Kidney (tissue), 14 donors: ENCODE measurements around the gene GPR17. TPM values are rescaled to one million over a fixed set of nuclear protein-coding genes. Genes with fewer than 3 reads are reported as not detected.

Experiments used
- DNase-seq, 5 donors: peaks; one replicate each; pipeline ENCODE4 v3.0.0-alpha.2; 2013 to 2020
- FAIRE-seq: peaks from 2 replicates; lab custom pipeline; 2012; peaks lifted over from hg19 to GRCh38; lab: Jason Lieb, UNC
- H3K27ac ChIP-seq, 2 donors: one replicate each; pipeline ENCODE4 v1.7.0; 2013; ENCODE audit warnings: low read depth in 2 of 2, low read length in 2 of 2, inconsistent platforms in 1 of 2
- H3K27me3 ChIP-seq: one replicate; pipeline ENCODE4 v1.7.1; 2013; ENCODE audit warnings: low read length, inconsistent platforms; ENCODE audit not compliant: control insufficient read depth, insufficient read depth
- H3K36me3 ChIP-seq, 3 donors: one replicate each; pipeline versions ENCODE4 v1.7.0 to v1.7.1; 2013; ENCODE audit warnings: low read length in 3 of 3, control low read depth in 1 of 3, inconsistent platforms in 1 of 3; ENCODE audit not compliant: insufficient read depth in 3 of 3, control insufficient read depth in 2 of 3
- H3K4me1 ChIP-seq, 3 donors: one replicate each; pipeline versions ENCODE4 v1.7.0 to v1.7.1; 2013; ENCODE audit warnings: low read length in 3 of 3, inconsistent platforms in 1 of 3, low read depth in 1 of 3; ENCODE audit not compliant: control insufficient read depth in 2 of 3, insufficient read depth in 2 of 3
- H3K4me3 ChIP-seq, 3 donors: one replicate each; pipeline versions ENCODE4 v1.7.0 to v1.8.1; 2013; ENCODE audit warnings: low read length in 3 of 3, control low read depth in 1 of 3, inconsistent platforms in 1 of 3
- H3K9ac ChIP-seq, 3 donors: one replicate each; pipeline versions ENCODE4 v1.7.0 to v1.7.1; 2013; ENCODE audit warnings: low read length in 3 of 3, control low read depth in 1 of 3, inconsistent platforms in 1 of 3
- H3K9me3 ChIP-seq, 3 donors: one replicate each; pipeline versions ENCODE4 v1.7.0 to v1.7.1; 2013; ENCODE audit warnings: low read length in 3 of 3, control low read depth in 1 of 3, inconsistent platforms in 1 of 3; ENCODE audit not compliant: control insufficient read depth in 2 of 3, insufficient read depth in 1 of 3
- intact Hi-C: fragments of 100-400 bp; cut with DNase I; formaldehyde crosslinking; loops from one replicate; pipeline ENCODE4 v1.11.1; 2022
- polyA plus RNA-seq: library from polyadenylated mRNA; stranded (reverse); fragments of 350-450 nt; fragmentation: Illumina TruSeq; extraction: RNeasy Lipid Tissue Mini Kit (QIAGEN cat#74804); gene quantifications from one replicate; pipeline ENCODE4 v1.2.3, GENCODE V29; 2014; ENCODE audit warnings: low read depth, low replicate concordance; ENCODE audit not compliant: insufficient read depth
- total RNA-seq: library from RNA; stranded (reverse); fragmentation: NEBNext Ultra II Directional; extraction: Animal tissue kit (Norgen Biotek cat#: 25700); gene quantifications from one replicate; pipeline ENCODE4 v1.2.1, GENCODE V29; 2021
- TF ChIP-seq, protein P1 (sequence below): IDR thresholded peaks from 3 replicates; pipeline ENCODE4 v1.5.1; 2012; ENCODE audit warnings: mild to moderate bottlenecking, moderate library complexity, borderline replicate concordance; ENCODE audit not compliant: insufficient read depth; ENCODE audit errors: extremely low read depth
- donor health status: control.
- donor health status: control.
- donor health status: control.
- donor health status: control.
- donor health status: control.
- donor health status: DM: yes; HTN: yes; CAD: no.
- donor health status: Normal renal cell carcinoma (clear cell type).

The GPR17 gene
- total and polyA plus RNA-seq, 2 donors from 2014 or later: 0.39 to 0.50 TPM

DNA sequence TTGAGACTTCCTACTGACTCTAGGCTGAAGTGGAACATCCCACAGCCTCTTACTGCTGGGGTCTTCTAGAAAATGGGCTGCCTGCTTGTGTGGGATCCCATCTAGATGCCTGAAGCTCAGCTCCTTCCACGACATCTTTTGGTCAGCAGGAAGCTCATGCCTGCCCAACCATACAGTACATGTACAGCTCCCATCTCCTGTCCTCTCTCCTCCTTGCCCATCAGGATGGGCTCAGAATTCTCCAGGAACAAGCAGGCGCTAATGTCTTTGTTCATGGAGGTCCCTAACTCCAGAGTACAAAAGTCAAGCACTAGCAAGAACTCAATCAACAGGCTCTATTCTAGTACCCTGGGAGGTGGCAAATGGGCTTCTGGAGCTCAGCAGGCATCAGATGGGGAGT, 31.7 kb upstream of the GPR17 start:
- Histone ChIP-seq H3K27ac (no peak overlapping the region), H3K27me3 (no peaks in the 10 kb centered on the region), H3K9ac (no peak overlapping the region), H3K9me3 (peaks cover 0 to 2% (median 0%) of the 10 kb centered on the region in 3 donors), H3K36me3 (no peaks in the 10 kb centered on the region), H3K4me1 (no peaks in the 10 kb centered on the region), H3K4me3 (no peak overlapping the region)
- TF ChIP-seq, protein P1, sequence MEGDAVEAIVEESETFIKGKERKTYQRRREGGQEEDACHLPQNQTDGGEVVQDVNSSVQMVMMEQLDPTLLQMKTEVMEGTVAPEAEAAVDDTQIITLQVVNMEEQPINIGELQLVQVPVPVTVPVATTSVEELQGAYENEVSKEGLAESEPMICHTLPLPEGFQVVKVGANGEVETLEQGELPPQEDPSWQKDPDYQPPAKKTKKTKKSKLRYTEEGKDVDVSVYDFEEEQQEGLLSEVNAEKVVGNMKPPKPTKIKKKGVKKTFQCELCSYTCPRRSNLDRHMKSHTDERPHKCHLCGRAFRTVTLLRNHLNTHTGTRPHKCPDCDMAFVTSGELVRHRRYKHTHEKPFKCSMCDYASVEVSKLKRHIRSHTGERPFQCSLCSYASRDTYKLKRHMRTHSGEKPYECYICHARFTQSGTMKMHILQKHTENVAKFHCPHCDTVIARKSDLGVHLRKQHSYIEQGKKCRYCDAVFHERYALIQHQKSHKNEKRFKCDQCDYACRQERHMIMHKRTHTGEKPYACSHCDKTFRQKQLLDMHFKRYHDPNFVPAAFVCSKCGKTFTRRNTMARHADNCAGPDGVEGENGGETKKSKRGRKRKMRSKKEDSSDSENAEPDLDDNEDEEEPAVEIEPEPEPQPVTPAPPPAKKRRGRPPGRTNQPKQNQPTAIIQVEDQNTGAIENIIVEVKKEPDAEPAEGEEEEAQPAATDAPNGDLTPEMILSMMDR: no peak
- intact Hi-C loops: no loop called here
- FAIRE-seq (no peak), DNase-seq (no peak)

DNA sequence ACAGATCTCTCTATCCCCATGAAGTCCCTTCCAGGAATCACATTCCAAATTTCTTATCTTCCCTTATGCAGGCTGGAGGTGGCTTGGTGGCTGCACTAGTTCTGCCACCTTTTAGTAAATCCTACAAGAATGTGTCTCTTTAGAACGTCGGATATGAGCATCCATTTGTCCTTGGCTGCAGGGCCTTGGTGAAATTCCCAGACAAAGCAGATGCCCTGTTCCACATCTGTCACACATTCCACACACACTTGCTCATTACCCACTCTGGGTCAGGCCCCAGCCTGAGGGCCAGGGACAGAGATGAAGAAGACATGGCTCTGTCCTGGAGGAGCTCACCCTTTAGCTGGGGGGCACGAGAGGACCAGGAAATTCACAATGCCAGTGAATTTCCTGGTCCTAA, 31.2 kb upstream of the GPR17 start:
- Histone ChIP-seq H3K9me3 (peaks cover 0 to 2% (median 0%) of the 10 kb centered on the region in 3 donors), H3K36me3 (no peaks in the 10 kb centered on the region), H3K27ac (no peak overlapping the region), H3K27me3 (no peaks in the 10 kb centered on the region), H3K9ac (no peak overlapping the region), H3K4me1 (no peaks in the 10 kb centered on the region), H3K4me3 (no peak overlapping the region)
- FAIRE-seq: no peak
- intact Hi-C loops: no loop called here
- no peak for DNase-seq
- TF ChIP-seq, protein P1: no peak

DNA sequence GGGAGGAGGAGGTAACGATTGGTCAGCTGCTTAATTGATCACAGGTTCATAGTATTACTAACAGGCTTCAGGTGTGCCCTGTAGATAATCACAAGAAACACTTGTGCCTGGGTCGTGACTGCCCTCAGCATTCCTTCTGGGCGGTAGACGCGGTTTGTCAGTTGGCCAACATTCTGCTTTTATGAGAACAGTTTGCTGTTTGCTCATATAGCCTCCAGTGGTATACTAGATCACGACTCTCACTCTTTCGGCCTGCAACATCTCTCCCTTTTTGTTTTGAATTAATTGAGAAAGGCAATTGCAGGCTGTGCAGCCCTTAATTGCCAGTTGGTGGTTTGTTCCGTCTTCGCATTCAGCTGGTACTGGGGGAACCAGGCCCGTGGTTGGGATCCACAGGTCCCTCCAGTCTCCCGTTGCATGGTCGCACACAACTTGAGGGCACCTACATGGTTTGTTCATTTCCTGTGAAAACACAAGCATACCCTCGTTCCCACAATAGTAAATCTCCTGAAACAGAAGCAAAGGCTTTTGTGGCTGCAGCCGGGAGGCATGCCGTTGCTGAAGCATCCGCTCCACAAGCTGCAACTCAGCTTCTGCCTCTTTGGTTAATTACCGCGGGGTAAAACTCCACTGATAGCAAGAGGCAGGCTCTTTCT, 30.3 kb upstream of the GPR17 start:
- no peak overlapping the region for H3K27ac ChIP-seq
- H3K9ac ChIP-seq: no peak overlapping the region
- no peaks in the 10 kb centered on the region for H3K36me3 ChIP-seq
- FAIRE-seq (no peak), DNase-seq (no peak)
- H3K9me3 ChIP-seq: peaks cover 0 to 2% (median 0%) of the 10 kb centered on the region in 3 donors
- TF ChIP-seq, protein P1: no peak
- H3K4me1 ChIP-seq: no peaks in the 10 kb centered on the region
- H3K4me3 ChIP-seq: no peak overlapping the region
- intact Hi-C loops: no loop called here
- no peaks in the 10 kb centered on the region for H3K27me3 ChIP-seq
